Measurements from ENCODE around the gene RNASEH2A.

DNA sequence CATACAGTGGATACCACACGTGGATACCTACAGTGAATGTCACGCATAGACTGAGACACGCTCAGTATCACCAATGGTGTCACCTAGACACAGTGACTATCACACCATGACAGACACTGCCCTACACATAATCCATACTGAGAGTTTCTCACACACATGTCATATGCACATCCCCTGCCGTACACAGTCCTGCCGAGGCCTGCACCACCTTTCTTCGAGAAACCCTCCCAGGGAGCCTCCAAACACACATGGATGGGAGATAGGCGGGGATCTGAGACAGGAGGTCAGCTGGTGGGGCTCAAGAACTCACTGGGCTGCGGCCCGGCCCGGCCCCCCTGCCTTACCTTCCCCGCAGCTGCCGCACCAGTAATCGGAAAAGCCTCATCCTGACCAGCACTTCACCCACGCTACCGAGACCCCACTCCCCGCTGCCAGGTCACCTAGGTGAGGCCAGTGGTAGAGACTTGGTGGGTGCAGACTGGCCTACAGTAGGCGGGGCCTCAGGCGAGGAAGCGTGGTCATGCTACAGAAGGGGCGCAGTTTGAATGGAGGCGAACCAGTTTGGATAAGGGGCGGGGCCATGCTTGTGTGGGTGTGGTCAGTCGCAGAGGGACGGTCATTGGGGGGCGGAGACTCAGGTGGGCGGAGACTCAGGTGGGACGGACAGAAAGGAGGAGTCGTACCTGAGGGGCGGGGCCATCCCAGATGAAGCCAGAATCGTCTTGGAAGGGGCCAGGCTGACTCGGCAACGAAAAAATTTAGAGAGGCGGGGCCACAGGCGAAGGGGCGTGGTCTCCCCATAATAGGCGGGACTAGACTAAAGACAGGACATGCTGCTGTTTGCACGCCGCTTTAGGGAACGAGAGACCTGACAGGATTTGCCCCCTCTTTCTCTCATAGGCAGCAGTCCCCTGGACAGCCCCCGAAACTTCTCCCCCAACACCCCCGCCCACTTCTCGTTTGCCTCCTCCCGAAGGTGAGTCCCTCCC lies 34.0 kb downstream of the RNASEH2A start:
- TF ChIP-seq CTCF (IDR thresholded peaks at IDR 0.05) (no peak), MAZ (IDR thresholded peaks at IDR 0.05; ENCODE audit: borderline replicate concordance, low read depth, low read length) (no peak), ZFP36 (IDR thresholded peaks at IDR 0.05; ENCODE audit: borderline replicate concordance, partially characterized antibody) (no peak)
